Stimulated activated CD8-positive, alpha-beta memory T cell treated with anti-CD3 and anti-CD28 coated beads, Interleukin-12 subunit alpha, Interleukin-12 subunit beta, amount 100 ng/mL, for 24 hours (primary cell): ENCODE data around the gene SRSF10.
A peak's percentile ranks its signal among the peaks of the same experiment; 100 is the strongest.
"Not testable (repeated sequence)": the region's sequence is repeated elsewhere in the genome, so short reads cannot be mapped to it uniquely, and the experiment has no call there.

Experiments used
- DNase-seq: peaks from one replicate; pipeline ENCODE4 v3.0.0-alpha.2; 2020; ENCODE audit errors: extremely low read depth

Gene SRSF10

GRCh38 chr1:23979881-23980727, at the start of gene SRSF10:
SRSF10 (minus strand) TSS chr1:23980327; CDS start chr1:23980255, 72 bp downstream.
- DNase-seq = peak; percentile 91

GRCh38 chr1:24027838-24028468, 47.8 kb upstream of the SRSF10 start:
- no peak for DNase-seq

- no peak for DNase-seq
Observed at GRCh38 chr1:24022581-24023361, 42.6 kb upstream of the SRSF10 start.

- no peak for DNase-seq
Observed at GRCh38 chr1:24021403-24022266, 41.5 kb upstream of the SRSF10 start.

- DNase-seq = no peak
Observed at GRCh38 chr1:24020470-24020869, 40.3 kb upstream of the SRSF10 start.

- no peak for DNase-seq
Observed at GRCh38 chr1:24020025-24020424, 39.9 kb upstream of the SRSF10 start.

- DNase-seq = no peak
Observed at GRCh38 chr1:24018611-24019580, 38.8 kb upstream of the SRSF10 start.

- DNase-seq = no peak
Observed at GRCh38 chr1:24015221-24016210, 35.4 kb upstream of the SRSF10 start.

- not testable (repeated sequence) for DNase-seq
Observed at GRCh38 chr1:24012878-24013277, 32.8 kb upstream of the SRSF10 start.

- no peak for DNase-seq
Observed at GRCh38 chr1:24010650-24011049, 30.5 kb upstream of the SRSF10 start.

GRCh38 chr1:24009406-24009805, 29.3 kb upstream of the SRSF10 start:
- DNase-seq = no peak

- DNase-seq = not testable (repeated sequence)
Observed at GRCh38 chr1:24008574-24009184, 28.6 kb upstream of the SRSF10 start.

GRCh38 chr1:24007079-24007478, 27.0 kb upstream of the SRSF10 start:
- DNase-seq = no peak

GRCh38 chr1:24005163-24005562, 25.0 kb upstream of the SRSF10 start:
- no peak for DNase-seq

- no peak for DNase-seq
Observed at GRCh38 chr1:24004132-24004531, 24.0 kb upstream of the SRSF10 start.

GRCh38 chr1:24003331-24003972, 23.3 kb upstream of the SRSF10 start:
- DNase-seq = no peak

- DNase-seq = no peak
Observed at GRCh38 chr1:24002695-24003094, 22.6 kb upstream of the SRSF10 start.

- no peak for DNase-seq
Observed at GRCh38 chr1:23999156-23999671, 19.1 kb upstream of the SRSF10 start.
